MCF 10A (cell line): Measurements from ENCODE around the gene WDPCP. TPM values are rescaled to one million over a fixed set of nuclear protein-coding genes. Genes with fewer than 3 reads are reported as not detected.

ENCODE experiments used
- BruUV-seq: library from RNA; stranded (reverse); fragments of 400-500 nt; replicated peaks from 2 replicates; lab custom pipeline; 2021; lab: Mats Ljungman, UMichigan
- CTCF ChIA-PET: fragments of 300-600 bp; sonication (Branson Sonifier 250); formaldehyde crosslinking; extraction: SDS; loops from one replicate; lab custom pipeline; 2021; ENCODE audit warnings: antibody characterized with exemption, inconsistent platforms; lab: Yijun Ruan, JAX
- POLR2A ChIA-PET: fragments of 300-600, 350-650 bp; sonication (Branson Sonifier 250); formaldehyde crosslinking; extraction: SDS; loops from one replicate; lab custom pipeline; 2020; ENCODE audit warnings: antibody characterized with exemption, inconsistent platforms; lab: Yijun Ruan, JAX
- DNase-seq: peaks from one replicate; pipeline ENCODE4 v3.0.0-alpha.2; 2018; ENCODE audit not compliant: unreplicated experiment
- H3K27ac Mint-ChIP-seq: one replicate; pipeline ENCODE4 v1.8.0; 2022; ENCODE audit warnings: mild to moderate bottlenecking, low read depth, mixed read lengths; ENCODE audit not compliant: unreplicated experiment
- H3K27me3 Mint-ChIP-seq: one replicate; pipeline ENCODE4 v1.8.0; 2022; ENCODE audit warnings: mixed read lengths; ENCODE audit not compliant: insufficient read depth, unreplicated experiment
- H3K36me3 Mint-ChIP-seq: one replicate; pipeline ENCODE4 v1.8.0; 2022; ENCODE audit warnings: mild to moderate bottlenecking, moderate library complexity, mixed read lengths; ENCODE audit not compliant: insufficient read depth, unreplicated experiment
- H3K4me1 Mint-ChIP-seq: one replicate; pipeline ENCODE4 v1.8.0; 2022; ENCODE audit warnings: mixed read lengths; ENCODE audit not compliant: insufficient read depth, unreplicated experiment
- H3K4me3 Mint-ChIP-seq: one replicate; pipeline ENCODE4 v1.8.0; 2022; ENCODE audit warnings: mild to moderate bottlenecking, moderate library complexity, mixed read lengths; ENCODE audit not compliant: unreplicated experiment
- H3K9me3 Mint-ChIP-seq: one replicate; pipeline ENCODE4 v1.8.0; 2022; ENCODE audit warnings: mixed read lengths; ENCODE audit not compliant: unreplicated experiment
- CTCF ChIP-seq: fragments of 200-600 bp; IDR thresholded peaks from one replicate; pipeline ENCODE4 v1.8.0; 2022; ENCODE audit warnings: antibody characterized with exemption, mild to moderate bottlenecking; ENCODE audit not compliant: unreplicated experiment
- intact Hi-C: fragments of 100-400 bp; cut with micrococcal nuclease; formaldehyde crosslinking; loops from 2 replicates; pipeline ENCODE4 v1.14.1; 2022
- total RNA-seq: library from RNA; stranded (reverse); gene quantifications from 2 replicates; pipeline ENCODE4 v1.2.3, GENCODE V29; 2022

WDPCP gene
- total RNA-seq, 1 experiment from 2014 or later: 6.9 TPM

- no peak for TF ChIP-seq CTCF
- Mint-ChIP-seq H3K27ac (peak overlapping the region; percentile 77), H3K36me3 (peaks cover 89% of the 10 kb centered on the region), H3K9me3 (no peaks in the 10 kb centered on the region), H3K27me3 (no peaks in the 10 kb centered on the region), H3K4me1 (no peaks in the 10 kb centered on the region), H3K4me3 (no peak overlapping the region)
- BruUV-seq: no TSS peak
- DNase-seq: no peak
- intact Hi-C loops: no loop called here
- ChIA-PET POLR2A (interaction anchor here (0.8 to 3.8 kb wide), 2 partner anchors 11 to 17 kb away, joined by 3 to 44 read pairs; partner anchors contain the start of genes MDH1 and WDPCP), CTCF (interaction anchor here (1.6 kb wide), 1 partner anchor 260 kb away, joined by 8 read pairs; no protein-coding TSS in a partner anchor)
Observed at GRCh38 chr2:63600881-63601460, 12.7 kb upstream of the WDPCP start.

DNA sequence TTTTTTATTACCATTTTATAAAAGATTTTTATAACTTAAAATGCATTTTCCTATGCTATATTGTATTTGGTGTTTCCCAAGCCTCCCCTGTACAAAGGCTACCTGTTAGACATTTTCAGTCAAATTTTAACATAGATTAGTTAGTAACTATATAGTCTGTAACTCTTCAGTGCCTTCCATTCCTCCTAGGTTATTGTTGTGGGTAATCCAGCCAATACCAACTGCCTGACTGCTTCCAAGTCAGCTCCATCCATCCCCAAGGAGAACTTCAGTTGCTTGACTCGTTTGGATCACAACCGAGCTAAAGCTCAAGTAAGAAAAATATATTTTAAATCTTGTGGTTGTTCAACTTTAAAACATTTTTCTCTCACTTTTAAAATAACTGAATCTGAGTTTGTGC, 10.7 kb upstream of the WDPCP start:
- intact Hi-C loops: no loop called here
- no TSS peak for BruUV-seq
- Mint-ChIP-seq H3K4me3 (no peak overlapping the region), H3K27ac (no peak overlapping the region), H3K27me3 (no peaks in the 10 kb centered on the region), H3K36me3 (peaks cover 81% of the 10 kb centered on the region), H3K4me1 (peaks cover under 1% of the 10 kb centered on the region), H3K9me3 (no peaks in the 10 kb centered on the region)
- CTCF ChIA-PET: no interaction called here
- DNase-seq: no peak
- POLR2A ChIA-PET: interaction anchor here (3.8 kb wide), 1 partner anchor 9 kb away, joined by 44 read pairs; the partner anchor contains the start of genes MDH1 and WDPCP
- no peak for TF ChIP-seq CTCF

GRCh38 chr2:63596401-63596883, 8.2 kb upstream of the WDPCP start:
- POLR2A ChIA-PET: interaction anchor here (0.9 to 1.9 kb wide), 5 partner anchors 7 to 245 kb away, joined by 3 to 8 read pairs (median 4); partner anchors contain the start of genes MDH1, UGP2 and WDPCP
- no peaks in the 10 kb centered on the region for H3K9me3 Mint-ChIP-seq
- H3K36me3 Mint-ChIP-seq: peaks cover 68% of the 10 kb centered on the region
- DNase-seq: no peak
- H3K4me1 Mint-ChIP-seq: peaks cover 9% of the 10 kb centered on the region
- H3K27ac Mint-ChIP-seq: peak overlapping the region; percentile 8
- intact Hi-C loops: no loop called here
- H3K4me3 Mint-ChIP-seq: no peak overlapping the region
- no peak for TF ChIP-seq CTCF
- no peaks in the 10 kb centered on the region for H3K27me3 Mint-ChIP-seq
- no TSS peak for BruUV-seq
- CTCF ChIA-PET: interaction anchor here (0.6 kb wide), 1 partner anchor 269 kb away, joined by 3 read pairs; no protein-coding TSS in a partner anchor

GRCh38 chr2:63594660-63595059, 6.4 kb upstream of the WDPCP start:
- Mint-ChIP-seq H3K4me1 (peaks cover 14% of the 10 kb centered on the region), H3K9me3 (no peaks in the 10 kb centered on the region), H3K36me3 (peaks cover 51% of the 10 kb centered on the region), H3K27me3 (no peaks in the 10 kb centered on the region), H3K27ac (no peak overlapping the region), H3K4me3 (no peak overlapping the region)
- no peak for TF ChIP-seq CTCF
- BruUV-seq: no TSS peak
- ChIA-PET POLR2A (interaction anchor here (1.0 to 1.9 kb wide), 4 partner anchors 13 to 282 kb away, joined by 3 to 7 read pairs (median 4); partner anchors contain the start of gene UGP2), CTCF (interaction anchor here (0.7 kb wide), 1 partner anchor 972 kb away, joined by 3 read pairs; no protein-coding TSS in a partner anchor)
- no peak for DNase-seq
- intact Hi-C loops: loop anchor here (5.0 kb wide), 1 partner anchor 268 kb away; no protein-coding TSS in a partner anchor
